Measurements from ENCODE around the gene PIM1.

DNA sequence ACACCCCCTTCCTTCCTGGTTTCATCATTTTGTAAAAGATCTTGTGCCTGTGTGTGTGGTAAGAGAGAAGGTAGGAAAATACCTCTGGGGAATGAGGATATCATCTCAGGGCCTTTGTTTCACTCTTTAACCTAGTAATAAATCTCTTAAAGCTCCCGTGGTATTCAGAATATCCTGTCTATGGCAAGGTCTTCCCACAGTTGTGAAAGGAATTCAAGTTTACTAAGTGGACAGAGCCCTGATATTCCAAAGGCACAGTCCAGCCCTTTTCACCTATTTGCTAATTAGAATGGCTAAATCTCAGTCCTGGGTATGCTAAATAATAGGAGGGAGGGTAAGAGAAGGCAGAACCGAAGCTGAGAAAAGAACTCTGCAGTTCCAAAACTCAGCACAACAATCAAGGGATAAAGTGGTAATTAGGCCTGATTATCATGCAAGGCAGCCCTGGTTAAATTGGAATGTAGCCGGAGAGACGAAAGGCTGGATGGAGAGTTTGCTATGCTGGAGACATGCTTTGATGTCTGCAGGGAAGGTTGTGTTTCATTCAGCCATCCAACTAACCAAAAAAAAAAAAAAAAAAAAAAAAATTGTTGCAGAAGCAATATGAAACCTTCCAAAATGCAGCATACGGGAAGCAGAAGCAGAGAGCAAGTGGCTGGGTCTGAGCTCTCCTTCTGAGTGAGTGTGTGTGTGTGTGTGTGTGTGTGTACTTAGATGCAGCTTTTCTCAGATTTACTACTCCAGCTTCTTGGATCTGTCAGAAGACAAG, 28.5 kb upstream of the PIM1 start:
- TF ChIP-seq POLR2AphosphoS5 (IDR thresholded peaks at IDR 0.05; ENCODE audit: low read depth, low read length), result no peak
- no peak for TF ChIP-seq SIN3A (IDR thresholded peaks at IDR 0.05; ENCODE audit: borderline replicate concordance, insufficient read depth, low read length)
- TF ChIP-seq FOXP2 (optimal IDR thresholded peaks at IDR 0.05; ENCODE audit: borderline replicate concordance, extremely low read depth, extremely low read length, insufficient read depth), result no peak
- TF ChIP-seq, protein P1, sequence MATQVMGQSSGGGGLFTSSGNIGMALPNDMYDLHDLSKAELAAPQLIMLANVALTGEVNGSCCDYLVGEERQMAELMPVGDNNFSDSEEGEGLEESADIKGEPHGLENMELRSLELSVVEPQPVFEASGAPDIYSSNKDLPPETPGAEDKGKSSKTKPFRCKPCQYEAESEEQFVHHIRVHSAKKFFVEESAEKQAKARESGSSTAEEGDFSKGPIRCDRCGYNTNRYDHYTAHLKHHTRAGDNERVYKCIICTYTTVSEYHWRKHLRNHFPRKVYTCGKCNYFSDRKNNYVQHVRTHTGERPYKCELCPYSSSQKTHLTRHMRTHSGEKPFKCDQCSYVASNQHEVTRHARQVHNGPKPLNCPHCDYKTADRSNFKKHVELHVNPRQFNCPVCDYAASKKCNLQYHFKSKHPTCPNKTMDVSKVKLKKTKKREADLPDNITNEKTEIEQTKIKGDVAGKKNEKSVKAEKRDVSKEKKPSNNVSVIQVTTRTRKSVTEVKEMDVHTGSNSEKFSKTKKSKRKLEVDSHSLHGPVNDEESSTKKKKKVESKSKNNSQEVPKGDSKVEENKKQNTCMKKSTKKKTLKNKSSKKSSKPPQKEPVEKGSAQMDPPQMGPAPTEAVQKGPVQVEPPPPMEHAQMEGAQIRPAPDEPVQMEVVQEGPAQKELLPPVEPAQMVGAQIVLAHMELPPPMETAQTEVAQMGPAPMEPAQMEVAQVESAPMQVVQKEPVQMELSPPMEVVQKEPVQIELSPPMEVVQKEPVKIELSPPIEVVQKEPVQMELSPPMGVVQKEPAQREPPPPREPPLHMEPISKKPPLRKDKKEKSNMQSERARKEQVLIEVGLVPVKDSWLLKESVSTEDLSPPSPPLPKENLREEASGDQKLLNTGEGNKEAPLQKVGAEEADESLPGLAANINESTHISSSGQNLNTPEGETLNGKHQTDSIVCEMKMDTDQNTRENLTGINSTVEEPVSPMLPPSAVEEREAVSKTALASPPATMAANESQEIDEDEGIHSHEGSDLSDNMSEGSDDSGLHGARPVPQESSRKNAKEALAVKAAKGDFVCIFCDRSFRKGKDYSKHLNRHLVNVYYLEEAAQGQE (IDR thresholded peaks at IDR 0.05; ENCODE audit: insufficient read depth in 1 of 2, low read depth in 2 of 2, low read length in 2 of 2), result no peak
- TF ChIP-seq TAF1 (IDR thresholded peaks at IDR 0.05; ENCODE audit: borderline replicate concordance, insufficient read depth, low read length), result no peak

Data from PFSK-1 (cell line).